Islet precursor cell (in vitro differentiated cells): ENCODE data around the gene CEP350.

Experiments used
- DNase-seq: peaks from one replicate; pipeline ENCODE4 v3.0.0-alpha.2; 2018

The CEP350 gene

GRCh38 chr1:179954493-179955286 lies at the start of gene CEP350:
Gene CEP350, plus strand, starts transcription at chr1:179954810. Its CDS starts 31,372 bp downstream, at chr1:179986182.
- DNase-seq, result peak; percentile 99

GRCh38 chr1:179910934-179911333 lies 43.7 kb upstream of the CEP350 start:
- no peak for DNase-seq

GRCh38 chr1:179911812-179912211 lies 42.8 kb upstream of the CEP350 start:
- no peak for DNase-seq

- no peak for DNase-seq
Measured at GRCh38 chr1:179917601-179918429, 36.8 kb upstream of the CEP350 start.

GRCh38 chr1:179921472-179921871 lies 33.1 kb upstream of the CEP350 start:
- peak; percentile 63 for DNase-seq

- peak; percentile 59 for DNase-seq
Measured at GRCh38 chr1:179921981-179922872, 32.4 kb upstream of the CEP350 start.

- DNase-seq, result no peak
Measured at GRCh38 chr1:179923029-179923428, 31.6 kb upstream of the CEP350 start.

- DNase-seq, result no peak
Measured at GRCh38 chr1:179924268-179924667, 30.3 kb upstream of the CEP350 start.

GRCh38 chr1:179925302-179925701 lies 29.3 kb upstream of the CEP350 start:
- no peak for DNase-seq

- no peak for DNase-seq
Measured at GRCh38 chr1:179925922-179926849, 28.4 kb upstream of the CEP350 start.

- no peak for DNase-seq
Measured at GRCh38 chr1:179926850-179927205, 27.8 kb upstream of the CEP350 start.

- no peak for DNase-seq
Measured at GRCh38 chr1:179929955-179930798, 24.4 kb upstream of the CEP350 start.

- no peak for DNase-seq
Measured at GRCh38 chr1:179930867-179931266, 23.7 kb upstream of the CEP350 start.

- no peak for DNase-seq
Measured at GRCh38 chr1:179933219-179933618, 21.4 kb upstream of the CEP350 start.

- DNase-seq, result no peak
Measured at GRCh38 chr1:179935909-179936496, 18.6 kb upstream of the CEP350 start.

- DNase-seq, result no peak
Measured at GRCh38 chr1:179937668-179938254, 16.8 kb upstream of the CEP350 start.

- DNase-seq, result no peak
Measured at GRCh38 chr1:179938752-179939151, 15.9 kb upstream of the CEP350 start.

GRCh38 chr1:179939941-179940340 lies 14.7 kb upstream of the CEP350 start:
- DNase-seq, result no peak

- DNase-seq, result no peak
Measured at GRCh38 chr1:179941454-179941853, 13.2 kb upstream of the CEP350 start.

GRCh38 chr1:179950651-179951050 lies 4.0 kb upstream of the CEP350 start:
- DNase-seq, result no peak
